Calu3 (cell line): Measurements from ENCODE around the gene PCSK1. TPM values are rescaled to one million over a fixed set of nuclear protein-coding genes. Genes with fewer than 3 reads are reported as not detected.

Experiments used
- BruUV-seq: library from RNA; stranded (reverse); fragments of 400-500 nt; replicated peaks from 2 replicates; lab custom pipeline; 2021; lab: Mats Ljungman, UMichigan
- CTCF ChIA-PET: fragments of 300-600 bp; sonication (Branson Sonifier 250); formaldehyde crosslinking; loops from one replicate; lab custom pipeline; 2022; ENCODE audit warnings: antibody characterized with exemption; lab: Charles Lee
- DNase-seq: peaks from one replicate; pipeline ENCODE4 v3.0.0; 2022
- H3K27ac Mint-ChIP-seq: one replicate; pipeline ENCODE4 v1.8.0; 2022; ENCODE audit warnings: mixed read lengths; ENCODE audit not compliant: unreplicated experiment
- H3K27me3 Mint-ChIP-seq: one replicate; pipeline ENCODE4 v1.8.0; 2022; ENCODE audit warnings: mixed read lengths; ENCODE audit not compliant: unreplicated experiment
- H3K36me3 Mint-ChIP-seq: one replicate; pipeline ENCODE4 v1.8.0; 2022; ENCODE audit warnings: mild to moderate bottlenecking, moderate library complexity, mixed read lengths; ENCODE audit not compliant: insufficient read depth, unreplicated experiment
- H3K4me1 Mint-ChIP-seq: one replicate; pipeline ENCODE4 v1.8.0; 2022; ENCODE audit warnings: mild to moderate bottlenecking, low read depth, mixed read lengths; ENCODE audit not compliant: unreplicated experiment
- H3K4me3 Mint-ChIP-seq: one replicate; pipeline ENCODE4 v1.8.0; 2022; ENCODE audit warnings: mild to moderate bottlenecking, low read depth, moderate library complexity, mixed read lengths; ENCODE audit not compliant: unreplicated experiment
- H3K9me3 Mint-ChIP-seq: one replicate; pipeline ENCODE4 v1.8.0; 2022; ENCODE audit warnings: low read depth, mixed read lengths; ENCODE audit not compliant: unreplicated experiment
- CTCF ChIP-seq: fragments of 200-600 bp; IDR thresholded peaks from one replicate; pipeline ENCODE4 v1.8.0; 2022; ENCODE audit warnings: antibody characterized with exemption; ENCODE audit not compliant: unreplicated experiment
- intact Hi-C: fragments of 100-400 bp; cut with micrococcal nuclease; formaldehyde crosslinking; loops from one replicate; pipeline ENCODE4 v1.10.0; 2022; ENCODE audit not compliant: unreplicated experiment
- total RNA-seq: library from RNA; stranded (reverse); gene quantifications from 2 replicates; pipeline ENCODE4 v1.2.3, GENCODE V29; 2022

PCSK1 gene
- total RNA-seq, 1 experiment from 2014 or later, result not detected

- peak overlapping the region; percentile 35 for H3K27ac Mint-ChIP-seq
- DNase-seq, result peak; percentile 69
- H3K9me3 Mint-ChIP-seq, result no peaks in the 10 kb centered on the region
- peaks cover 6% of the 10 kb centered on the region for H3K36me3 Mint-ChIP-seq
- intact Hi-C loops, result no loop called here
- no TSS peak for BruUV-seq
- peaks cover 10% of the 10 kb centered on the region for H3K4me1 Mint-ChIP-seq
- no peaks in the 10 kb centered on the region for H3K27me3 Mint-ChIP-seq
- CTCF ChIA-PET, result interaction anchor here (0.7 kb wide), 1 partner anchor 9 kb away, joined by 4 read pairs; no protein-coding TSS in a partner anchor
- no peak overlapping the region for H3K4me3 Mint-ChIP-seq
- no peak for TF ChIP-seq CTCF
Observed at GRCh38 chr5:96384353-96384752, 48.7 kb downstream of the PCSK1 start.

- CTCF ChIA-PET, result no interaction called here
- H3K4me3 Mint-ChIP-seq, result no peak overlapping the region
- H3K27me3 Mint-ChIP-seq, result no peaks in the 10 kb centered on the region
- BruUV-seq, result no TSS peak
- intact Hi-C loops, result no loop called here
- no peak overlapping the region for H3K27ac Mint-ChIP-seq
- peaks cover 10% of the 10 kb centered on the region for H3K4me1 Mint-ChIP-seq
- DNase-seq, result no peak
- TF ChIP-seq CTCF, result no peak
- H3K36me3 Mint-ChIP-seq, result peaks cover 6% of the 10 kb centered on the region
- no peaks in the 10 kb centered on the region for H3K9me3 Mint-ChIP-seq
Observed at GRCh38 chr5:96381526-96381925, 51.5 kb downstream of the PCSK1 start.

- Mint-ChIP-seq H3K4me1 (peaks cover 8% of the 10 kb centered on the region), H3K27me3 (peaks cover 5% of the 10 kb centered on the region), H3K27ac (no peak overlapping the region), H3K36me3 (peaks cover 6% of the 10 kb centered on the region), H3K9me3 (no peaks in the 10 kb centered on the region), H3K4me3 (no peak overlapping the region)
- DNase-seq, result no peak
- intact Hi-C loops, result no loop called here
- CTCF ChIA-PET, result no interaction called here
- TF ChIP-seq CTCF, result no peak
- BruUV-seq, result no TSS peak
Observed at GRCh38 chr5:96379896-96380295, 53.2 kb downstream of the PCSK1 start.

- no peak for DNase-seq
- H3K4me3 Mint-ChIP-seq, result no peak overlapping the region
- no peaks in the 10 kb centered on the region for H3K4me1 Mint-ChIP-seq
- no TSS peak for BruUV-seq
- no peak for TF ChIP-seq CTCF
- intact Hi-C loops, result no loop called here
- H3K9me3 Mint-ChIP-seq, result no peaks in the 10 kb centered on the region
- no peak overlapping the region for H3K27ac Mint-ChIP-seq
- no peaks in the 10 kb centered on the region for H3K36me3 Mint-ChIP-seq
- CTCF ChIA-PET, result interaction anchor here (0.6 kb wide), 1 partner anchor 32 kb away, joined by 3 read pairs; no protein-coding TSS in a partner anchor
- peaks cover 28% of the 10 kb centered on the region for H3K27me3 Mint-ChIP-seq
Observed at GRCh38 chr5:96377597-96377996, 55.5 kb downstream of the PCSK1 start.
